HG03432 (cell line): ENCODE results near the gene ZNF512B.
"Not testable (repeated sequence)": the region's sequence is repeated elsewhere in the genome, so short reads cannot be mapped to it uniquely, and the experiment has no call there.

Experiments
- ATAC-seq: cut with Tn5 transposase; IDR thresholded peaks from one replicate; pipeline ENCODE4 v1.9.1; 2021; ENCODE audit warnings: mild to moderate bottlenecking, moderate library complexity; ENCODE audit not compliant: unreplicated experiment

The ZNF512B gene, protein sequence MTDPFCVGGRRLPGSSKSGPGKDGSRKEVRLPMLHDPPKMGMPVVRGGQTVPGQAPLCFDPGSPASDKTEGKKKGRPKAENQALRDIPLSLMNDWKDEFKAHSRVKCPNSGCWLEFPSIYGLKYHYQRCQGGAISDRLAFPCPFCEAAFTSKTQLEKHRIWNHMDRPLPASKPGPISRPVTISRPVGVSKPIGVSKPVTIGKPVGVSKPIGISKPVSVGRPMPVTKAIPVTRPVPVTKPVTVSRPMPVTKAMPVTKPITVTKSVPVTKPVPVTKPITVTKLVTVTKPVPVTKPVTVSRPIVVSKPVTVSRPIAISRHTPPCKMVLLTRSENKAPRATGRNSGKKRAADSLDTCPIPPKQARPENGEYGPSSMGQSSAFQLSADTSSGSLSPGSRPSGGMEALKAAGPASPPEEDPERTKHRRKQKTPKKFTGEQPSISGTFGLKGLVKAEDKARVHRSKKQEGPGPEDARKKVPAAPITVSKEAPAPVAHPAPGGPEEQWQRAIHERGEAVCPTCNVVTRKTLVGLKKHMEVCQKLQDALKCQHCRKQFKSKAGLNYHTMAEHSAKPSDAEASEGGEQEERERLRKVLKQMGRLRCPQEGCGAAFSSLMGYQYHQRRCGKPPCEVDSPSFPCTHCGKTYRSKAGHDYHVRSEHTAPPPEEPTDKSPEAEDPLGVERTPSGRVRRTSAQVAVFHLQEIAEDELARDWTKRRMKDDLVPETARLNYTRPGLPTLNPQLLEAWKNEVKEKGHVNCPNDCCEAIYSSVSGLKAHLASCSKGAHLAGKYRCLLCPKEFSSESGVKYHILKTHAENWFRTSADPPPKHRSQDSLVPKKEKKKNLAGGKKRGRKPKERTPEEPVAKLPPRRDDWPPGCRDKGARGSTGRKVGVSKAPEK

GRCh38 chr20:63969838-63970713 lies at the start of gene ZNF512B:
ZNF512B (minus strand) TSS chr20:63969930; CDS start chr20:63967950, 1,980 bp downstream.
- no peak for ATAC-seq

DNA sequence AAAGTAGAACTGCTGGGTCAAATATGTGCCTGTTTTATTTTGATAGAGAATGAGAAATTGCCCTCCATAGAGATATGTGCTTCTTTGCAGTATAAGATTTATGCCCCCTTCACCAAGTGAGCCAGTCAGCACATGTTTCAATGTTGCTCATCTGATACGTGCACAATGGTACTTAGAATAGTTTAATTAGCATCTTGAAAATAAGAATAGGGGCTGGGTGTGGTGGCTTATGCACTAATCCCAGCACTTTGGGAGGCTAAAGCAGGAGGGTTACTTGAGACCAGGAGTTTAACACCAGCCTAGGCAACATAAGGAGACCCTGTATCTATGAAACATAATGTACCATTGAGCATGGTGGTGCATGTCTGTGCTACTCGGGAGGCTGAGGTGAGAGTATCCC lies 45.9 kb upstream of the ZNF512B start:
- ATAC-seq = no peak

GRCh38 chr20:64012385-64013154 lies 42.8 kb upstream of the ZNF512B start:
- ATAC-seq = not testable (repeated sequence)

DNA sequence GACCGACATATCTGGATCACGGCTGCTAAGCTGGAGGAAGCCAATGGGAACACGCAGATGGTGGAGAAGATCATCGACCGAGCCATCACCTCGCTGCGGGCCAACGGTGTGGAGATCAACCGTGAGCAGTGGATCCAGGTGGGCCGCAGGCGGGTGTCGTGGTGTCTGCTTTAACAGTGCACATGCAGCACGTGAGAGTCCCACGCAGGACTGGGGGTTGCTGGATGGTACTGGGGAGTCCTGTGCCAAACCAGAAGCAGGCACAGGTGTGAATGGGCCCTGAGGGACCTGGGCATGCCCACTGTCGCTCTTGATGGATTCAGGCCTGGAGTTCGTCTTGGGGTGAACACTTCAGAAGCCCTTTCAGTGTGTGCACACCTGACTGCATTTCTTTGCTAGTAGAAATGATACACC lies 41.6 kb upstream of the ZNF512B start:
- ATAC-seq = peak; percentile 40

DNA sequence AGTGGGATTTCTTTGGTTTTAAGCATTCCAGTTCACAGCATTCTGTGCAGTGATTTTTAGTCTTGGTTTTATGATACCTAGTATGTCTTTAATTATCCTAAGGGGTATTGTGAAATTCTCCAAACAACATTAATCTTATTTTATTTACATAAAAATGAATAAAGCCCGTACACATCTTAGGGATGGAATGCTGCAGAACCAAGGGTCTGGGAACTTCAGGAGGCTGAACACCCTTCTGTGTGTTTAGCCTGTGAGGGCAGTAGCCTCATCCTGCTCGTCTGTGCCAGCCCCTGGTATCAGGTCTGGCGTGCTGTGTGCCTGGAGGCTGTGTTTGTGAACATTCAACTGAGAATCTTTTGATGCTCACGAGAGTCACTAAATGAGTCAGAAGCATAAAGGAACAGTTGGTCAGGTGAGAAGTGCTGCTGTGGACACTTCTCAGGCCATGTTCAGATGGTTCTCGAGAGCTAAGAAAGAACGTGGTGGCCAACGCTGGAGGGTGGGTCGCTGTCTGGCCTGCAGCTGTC lies 41.0 kb upstream of the ZNF512B start:
- peak; percentile 61 for ATAC-seq

DNA sequence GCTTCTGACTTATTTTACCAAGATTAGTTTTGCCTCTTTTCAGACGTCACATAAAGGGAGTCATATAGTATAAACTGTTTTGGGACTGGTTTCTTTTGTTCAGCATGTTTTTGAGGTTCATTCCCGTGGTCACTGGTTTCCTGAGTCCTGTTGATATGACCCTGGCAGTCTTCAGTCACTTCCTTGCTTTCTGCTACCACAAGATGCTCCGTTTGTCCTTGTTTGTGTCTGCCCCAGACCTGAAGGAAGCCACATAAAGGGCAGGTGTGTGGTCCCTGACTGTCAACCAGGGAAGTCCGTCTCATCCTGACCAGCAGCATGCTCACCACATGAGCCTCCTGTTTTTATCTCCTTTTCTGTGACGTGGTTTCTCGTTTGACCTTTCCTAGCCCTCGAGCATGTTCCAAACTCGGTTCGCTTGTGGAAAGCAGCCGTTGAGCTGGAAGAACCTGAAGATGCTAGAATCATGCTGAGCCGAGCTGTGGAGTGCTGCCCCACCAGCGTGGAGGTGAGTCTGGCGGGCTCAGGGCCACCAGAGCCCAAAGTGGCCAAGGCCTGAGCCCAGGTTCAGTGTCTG lies 40.2 kb upstream of the ZNF512B start:
- no peak for ATAC-seq

GRCh38 chr20:64006902-64007301 lies 37.2 kb upstream of the ZNF512B start:
- no peak for ATAC-seq

DNA sequence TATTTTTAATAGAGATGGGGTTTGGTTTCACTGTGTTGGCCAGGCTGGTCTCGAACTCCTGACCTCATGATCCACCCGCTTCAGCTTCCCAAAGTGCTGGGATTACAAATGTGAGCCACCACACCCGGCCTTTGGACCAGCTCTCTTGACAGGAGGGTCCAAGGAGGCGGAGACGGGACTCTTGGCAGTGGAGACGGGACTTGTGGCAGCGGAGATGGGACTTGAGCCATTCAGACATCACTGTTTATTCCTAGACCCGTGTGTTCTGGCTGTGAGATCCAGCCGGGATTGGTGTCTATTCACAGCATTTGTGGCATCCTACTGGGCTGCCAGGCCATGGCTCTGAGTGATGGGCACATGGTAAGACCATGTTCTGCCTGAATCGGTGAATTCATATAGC lies 36.8 kb upstream of the ZNF512B start:
- no peak for ATAC-seq

DNA sequence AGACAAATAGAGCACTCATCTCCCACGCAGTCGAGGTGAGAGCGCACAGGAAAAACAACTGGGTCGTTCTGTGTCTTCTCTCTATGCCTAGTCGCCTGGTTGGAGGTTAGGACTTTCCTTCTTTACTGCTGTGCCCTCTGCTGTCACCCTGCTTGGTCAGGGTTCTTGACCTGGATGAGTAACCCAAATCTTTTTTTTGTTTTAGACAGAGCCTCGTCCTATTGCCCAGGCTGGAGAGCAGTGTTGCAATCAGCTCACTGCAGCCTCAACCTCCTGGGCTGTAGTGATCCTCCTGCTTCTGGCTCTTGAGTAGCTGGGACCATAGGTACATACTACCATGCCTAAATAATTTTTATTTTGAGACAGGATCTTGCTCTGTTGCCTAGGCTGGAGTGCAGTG lies 35.7 kb upstream of the ZNF512B start:
- no peak for ATAC-seq

GRCh38 chr20:64003960-64004725 lies 34.4 kb upstream of the ZNF512B start:
- no peak for ATAC-seq

DNA sequence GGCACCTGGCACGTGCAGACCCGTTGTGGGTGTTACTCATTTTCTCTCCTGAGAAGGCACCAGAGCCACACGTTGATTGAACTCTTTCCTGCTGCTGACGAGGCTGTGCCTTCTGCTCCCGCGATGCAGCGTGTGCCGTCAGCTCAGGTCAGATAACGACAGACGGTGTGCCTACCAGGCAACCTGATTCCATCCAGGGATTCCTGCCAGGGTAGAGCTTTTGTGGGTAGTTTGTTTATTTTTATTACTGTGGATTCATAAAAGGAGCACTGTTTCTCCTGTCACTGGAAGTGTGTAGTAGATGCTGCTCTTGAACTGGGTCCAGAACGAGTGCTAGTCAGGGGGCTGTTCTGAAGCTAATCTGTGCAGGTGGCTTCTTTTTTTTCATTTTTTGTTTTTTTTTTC lies 31.9 kb upstream of the ZNF512B start:
- ATAC-seq = no peak

GRCh38 chr20:64000906-64001305 lies 31.2 kb upstream of the ZNF512B start:
- no peak for ATAC-seq

DNA sequence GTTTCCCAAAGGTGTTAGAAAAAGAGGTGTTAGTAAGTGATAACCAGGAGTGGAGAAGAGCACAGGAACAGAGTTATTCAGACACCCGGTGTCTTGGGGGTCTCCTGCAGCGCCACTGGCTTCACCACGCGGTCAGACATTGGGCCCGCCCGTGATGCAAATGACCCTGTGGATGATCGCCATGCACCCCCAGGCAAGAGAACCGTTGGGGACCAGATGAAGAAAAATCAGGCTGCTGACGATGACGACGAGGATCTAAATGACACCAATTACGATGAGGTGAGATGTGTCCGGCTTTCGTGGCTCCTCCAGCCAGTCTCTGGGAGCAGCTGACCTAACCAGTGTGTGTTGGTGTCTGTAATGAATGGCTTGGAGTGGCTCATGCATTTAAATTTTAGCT lies 13.2 kb upstream of the ZNF512B start:
- ATAC-seq = no peak

DNA sequence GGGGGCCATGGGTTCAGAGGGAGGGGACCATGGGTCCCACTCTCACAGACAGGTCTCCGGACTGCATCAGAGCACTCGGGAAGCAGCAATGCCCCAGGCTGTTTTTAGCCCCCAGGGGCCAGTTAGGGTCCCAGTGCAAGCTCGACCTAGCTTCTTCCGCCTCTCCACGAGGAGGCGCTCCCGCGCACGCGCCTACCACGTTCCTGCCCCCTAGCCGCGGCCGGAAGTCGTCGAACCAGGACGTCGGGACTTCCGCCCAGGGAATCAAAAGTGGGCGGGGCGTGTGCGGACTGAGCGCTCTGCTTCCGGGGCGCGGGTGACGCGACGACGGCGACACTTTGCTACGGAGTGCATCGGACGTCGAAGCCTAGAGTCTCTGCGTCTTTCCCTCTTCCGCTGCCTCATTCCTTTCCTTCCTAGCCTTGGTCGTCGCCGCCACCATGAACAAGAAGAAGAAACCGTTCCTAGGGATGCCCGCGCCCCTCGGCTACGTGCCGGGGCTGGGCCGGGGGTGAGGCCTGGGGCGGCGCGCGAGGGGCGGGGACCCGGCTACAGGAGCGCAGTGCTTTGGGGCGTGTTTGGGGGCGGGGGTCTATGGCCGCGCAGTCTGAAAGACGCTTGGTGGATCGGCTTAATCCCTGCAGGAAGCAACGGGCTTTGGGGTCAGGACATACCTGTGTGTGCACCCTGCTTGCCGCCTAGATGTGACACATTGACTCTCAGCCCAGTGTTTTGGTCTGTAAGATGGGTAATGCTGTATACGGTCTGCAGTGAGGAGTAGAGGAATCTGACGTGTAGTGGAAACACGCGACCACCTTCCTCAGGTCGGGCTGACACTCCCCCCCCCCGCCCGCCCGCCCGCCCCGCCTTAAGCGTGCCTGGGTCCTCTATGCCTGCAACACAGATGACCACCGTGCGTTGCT lies 11.3 kb upstream of the ZNF512B start, which contains the start of gene PRPF6:
Gene PRPF6 (plus strand): TSS at position 327 of the 923 bp plus-strand sequence. CDS start 114 bp downstream, at position 441.
- peak; percentile 55 for ATAC-seq

GRCh38 chr20:63980317-63980805 lies 10.6 kb upstream of the ZNF512B start:
- ATAC-seq = peak; percentile 10

DNA sequence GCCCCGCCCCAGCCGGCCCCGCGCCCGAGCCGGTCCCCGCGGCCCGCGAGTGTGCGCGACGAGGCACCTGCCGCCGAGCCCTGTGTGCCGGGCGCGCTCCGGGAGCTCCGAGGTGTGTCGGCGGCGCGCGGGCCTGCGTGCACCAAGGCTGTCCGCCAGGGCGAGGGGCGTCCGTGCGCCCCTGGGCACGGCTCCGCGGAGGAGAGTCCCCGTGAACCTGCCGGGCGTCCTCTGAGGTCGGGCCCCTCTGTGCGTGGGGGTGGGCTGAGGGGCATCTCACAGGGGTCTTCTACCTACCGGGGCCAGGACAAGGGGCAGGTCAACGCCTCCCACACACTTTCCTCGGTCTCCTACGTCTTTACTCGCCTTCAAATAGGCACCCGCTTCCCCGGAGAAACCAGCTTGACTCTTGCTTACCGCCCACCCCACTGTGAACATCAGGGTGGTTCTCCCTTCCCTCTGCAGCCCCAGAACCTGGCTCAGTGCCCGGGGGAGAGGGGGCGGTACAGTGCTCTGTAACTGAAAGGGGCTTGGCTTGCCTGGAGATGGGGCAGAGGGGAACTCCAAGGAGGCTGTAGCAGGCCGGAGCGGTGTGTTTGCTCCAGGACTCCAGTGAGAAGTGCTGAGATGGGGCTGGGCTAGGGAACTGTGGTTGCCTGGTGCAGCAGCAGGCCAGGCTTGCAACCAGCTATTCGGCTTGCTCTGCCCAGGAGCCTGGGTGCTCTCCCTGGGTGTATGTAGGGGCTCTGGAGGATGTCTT lies 10.0 kb upstream of the ZNF512B start, which contains the start of gene SAMD10:
Gene SAMD10 (minus strand): TSS at position 86 of the 760 bp plus-strand sequence. CDS start 175 bp downstream, outside the sequence.
- peak; percentile 29 for ATAC-seq

DNA sequence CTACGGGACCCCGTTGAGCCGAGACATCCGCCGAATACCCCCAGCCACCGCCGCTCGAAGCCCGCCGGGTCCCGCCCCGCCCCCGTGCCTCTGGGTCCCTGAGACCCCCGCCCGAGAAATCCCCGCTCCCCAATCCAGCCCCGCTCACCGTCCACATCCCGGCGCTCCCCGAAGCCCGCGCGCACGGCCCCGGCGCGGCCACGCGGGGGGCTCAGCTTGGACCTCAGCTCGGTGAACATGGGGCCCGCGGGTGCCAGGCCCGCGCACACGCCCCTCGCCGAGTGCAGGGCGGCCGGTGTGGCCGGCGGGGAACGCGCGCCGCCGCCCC lies 9.5 kb upstream of the ZNF512B start:
- ATAC-seq = no peak
